Type B pancreatic cell (in vitro differentiated cells): ENCODE results near the gene DNAJC12. TPM values are rescaled to one million over a fixed set of nuclear protein-coding genes. Genes with fewer than 3 reads are reported as not detected.
A peak's percentile ranks its signal among the peaks of the same experiment; 100 is the strongest.
"Not testable (repeated sequence)": the region's sequence is repeated elsewhere in the genome, so short reads cannot be mapped to it uniquely, and the experiment has no call there.

Experiments
- DNase-seq: peaks from one replicate; pipeline ENCODE4 v3.0.0; 2021; ENCODE audit warnings: mixed read lengths; ENCODE audit not compliant: unreplicated experiment; ENCODE audit errors: extremely low spot score
- H3K27ac Mint-ChIP-seq: 2 replicates; pipeline ENCODE4 v1.8.0; 2021; ENCODE audit warnings: mild to moderate bottlenecking, mixed read lengths
- H3K27me3 Mint-ChIP-seq: 2 replicates; pipeline ENCODE4 v1.8.0; 2021; ENCODE audit warnings: mixed read lengths
- H3K36me3 Mint-ChIP-seq: 2 replicates; pipeline ENCODE4 v1.8.0; 2021; ENCODE audit warnings: mixed read lengths
- H3K4me1 Mint-ChIP-seq: one replicate; pipeline ENCODE4 v1.8.0; 2021; ENCODE audit warnings: mixed read lengths; ENCODE audit not compliant: unreplicated experiment
- H3K4me3 Mint-ChIP-seq: 2 replicates; pipeline ENCODE4 v1.8.0; 2021; ENCODE audit warnings: mild to moderate bottlenecking, mixed read lengths
- H3K9me3 Mint-ChIP-seq: 2 replicates; pipeline ENCODE4 v1.8.0; 2021; ENCODE audit warnings: mixed read lengths
- CTCF ChIP-seq: fragments of 200-600 bp; sonication (generic); conservative IDR thresholded peaks from 2 replicates; pipeline ENCODE4 v1.5.0; 2021; ENCODE audit warnings: antibody characterized with exemption, mild to moderate bottlenecking
- total RNA-seq: library from RNA; stranded (reverse); gene quantifications from 2 replicates; pipeline ENCODE4 v1.2.1, GENCODE V29; 2021; ENCODE audit warnings: low replicate concordance

Gene DNAJC12
- total RNA-seq, 1 donor from 2014 or later = 15.7 TPM

- H3K36me3 Mint-ChIP-seq = peaks cover 3% of the 10 kb centered on the region
- no peaks in the 10 kb centered on the region for H3K27me3 Mint-ChIP-seq
- no peak for TF ChIP-seq CTCF
- H3K4me3 Mint-ChIP-seq = peak overlapping the region; percentile 46
- peaks cover 5% of the 10 kb centered on the region for H3K4me1 Mint-ChIP-seq
- H3K27ac Mint-ChIP-seq = no peak overlapping the region
- no peaks in the 10 kb centered on the region for H3K9me3 Mint-ChIP-seq
- DNase-seq = no peak
These were observed 1.5 kb downstream of the DNAJC12 start for GRCh38 chr10:67836488-67836887.

- H3K36me3 Mint-ChIP-seq, DNase-seq, H3K9me3 Mint-ChIP-seq, H3K27me3 Mint-ChIP-seq, H3K4me1 Mint-ChIP-seq: not testable (repeated sequence)
- peak overlapping the region; percentile 76 for H3K27ac Mint-ChIP-seq
- H3K4me3 Mint-ChIP-seq = peak overlapping the region; percentile 80
These were observed 2.2 kb downstream of the DNAJC12 start for GRCh38 chr10:67835541-67836394.

GRCh38 chr10:67834375-67834774 lies 3.6 kb downstream of the DNAJC12 start:
- Mint-ChIP-seq H3K4me1 (peaks cover 5% of the 10 kb centered on the region), H3K4me3 (no peak overlapping the region), H3K9me3 (no peaks in the 10 kb centered on the region), H3K36me3 (peaks cover 5% of the 10 kb centered on the region), H3K27me3 (no peaks in the 10 kb centered on the region), H3K27ac (no peak overlapping the region)
- no peak for DNase-seq
- TF ChIP-seq CTCF = no peak

- no peak overlapping the region for H3K4me3 Mint-ChIP-seq
- no peak for TF ChIP-seq CTCF
- no peaks in the 10 kb centered on the region for H3K27me3 Mint-ChIP-seq
These were observed 10.2 kb downstream of the DNAJC12 start for GRCh38 chr10:67827811-67828210.

GRCh38 chr10:67819768-67820204 lies 18.2 kb downstream of the DNAJC12 start:
- peaks cover 10% of the 10 kb centered on the region for H3K4me1 Mint-ChIP-seq
- no peak for TF ChIP-seq CTCF
- no peak overlapping the region for H3K4me3 Mint-ChIP-seq
- no peaks in the 10 kb centered on the region for H3K27me3 Mint-ChIP-seq
- DNase-seq = no peak
- peaks cover 4% of the 10 kb centered on the region for H3K36me3 Mint-ChIP-seq
- no peak overlapping the region for H3K27ac Mint-ChIP-seq
- no peaks in the 10 kb centered on the region for H3K9me3 Mint-ChIP-seq

More at GRCh38 chr10:67827811-67828210, 10.2 kb downstream of the DNAJC12 start:
- no peak overlapping the region for H3K27ac Mint-ChIP-seq
- peaks cover 5% of the 10 kb centered on the region for H3K4me1 Mint-ChIP-seq
- no peaks in the 10 kb centered on the region for H3K9me3 Mint-ChIP-seq
- no peak for DNase-seq
- H3K36me3 Mint-ChIP-seq = peaks cover 5% of the 10 kb centered on the region

GRCh38 chr10:67818323-67818722 lies 19.7 kb downstream of the DNAJC12 start:
- Mint-ChIP-seq H3K27me3 (no peaks in the 10 kb centered on the region), H3K27ac (no peak overlapping the region), H3K9me3 (no peaks in the 10 kb centered on the region), H3K36me3 (peaks cover 4% of the 10 kb centered on the region), H3K4me1 (peaks cover 10% of the 10 kb centered on the region), H3K4me3 (no peak overlapping the region)
- DNase-seq = no peak
- no peak for TF ChIP-seq CTCF
